PFSK-1 (cell line): ENCODE data around the gene ARHGAP10.

Experiments
- FOXP2 ChIP-seq: optimal IDR thresholded peaks from 2 replicates; pipeline ENCODE3; 2011; ENCODE audit warnings: borderline replicate concordance, control low read depth, inconsistent platforms; ENCODE audit not compliant: insufficient read depth; ENCODE audit errors: extremely low read length, extremely low read depth
- POLR2AphosphoS5 ChIP-seq: IDR thresholded peaks from 2 replicates; pipeline ENCODE4 v1.6.1; 2012; ENCODE audit warnings: low read depth, mild to moderate bottlenecking, control low read depth, low read length, moderate library complexity
- REST ChIP-seq, 2 experiments: IDR thresholded peaks; 2 replicates each; pipeline versions ENCODE4 v1.6.1 to v1.8.0; 2011 to 2012; ENCODE audit warnings: low read depth in 2 of 2, low read length in 2 of 2, control low read depth in 1 of 2, inconsistent platforms in 1 of 2, mild to moderate bottlenecking in 1 of 2, moderate library complexity in 1 of 2; ENCODE audit not compliant: insufficient read depth in 1 of 2
- SIN3A ChIP-seq: IDR thresholded peaks from 2 replicates; pipeline ENCODE4 v1.6.1; 2012; ENCODE audit warnings: mild to moderate bottlenecking, low read length, moderate library complexity, borderline replicate concordance; ENCODE audit not compliant: insufficient read depth
- TAF1 ChIP-seq: IDR thresholded peaks from 2 replicates; pipeline ENCODE4 v1.6.1; 2012; ENCODE audit warnings: low read length, control low read depth, borderline replicate concordance; ENCODE audit not compliant: insufficient read depth

The ARHGAP10 gene

GRCh38 chr4:148092316-148093014 is 360.6 kb downstream of the ARHGAP10 start:
- TF ChIP-seq SIN3A: no peak
- TF ChIP-seq POLR2AphosphoS5: no peak
- no peak for TF ChIP-seq FOXP2
- no peak for TF ChIP-seq REST (IDR thresholded peaks at IDR 0.05; ENCODE audit: insufficient read depth in 1 of 2, low read depth in 2 of 2, low read length in 2 of 2)
- no peak for TF ChIP-seq TAF1

DNA sequence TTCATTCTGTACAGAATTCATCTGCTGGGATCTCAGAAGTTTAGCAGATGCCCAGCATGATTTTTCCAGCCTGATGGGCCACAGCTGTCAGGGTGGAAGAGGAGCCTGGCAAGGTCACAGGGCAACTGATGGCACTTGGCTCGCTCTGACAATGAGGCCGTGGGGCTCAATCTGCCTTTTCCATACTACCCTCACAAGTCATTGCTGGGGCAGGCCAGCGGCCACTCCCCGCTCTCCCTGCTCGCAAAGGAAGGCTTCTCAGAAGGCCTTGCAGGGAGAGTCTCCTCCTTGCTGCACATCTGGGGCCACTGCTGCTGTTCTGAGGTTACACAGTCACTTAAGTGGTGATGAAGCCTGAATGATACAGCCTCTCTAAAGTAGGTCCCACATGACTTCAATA is 361.2 kb downstream of the ARHGAP10 start:
- no peak for TF ChIP-seq REST (IDR thresholded peaks at IDR 0.05; ENCODE audit: insufficient read depth in 1 of 2, low read depth in 2 of 2, low read length in 2 of 2)
- no peak for TF ChIP-seq POLR2AphosphoS5
- no peak for TF ChIP-seq FOXP2
- TF ChIP-seq TAF1: no peak
- no peak for TF ChIP-seq SIN3A

DNA sequence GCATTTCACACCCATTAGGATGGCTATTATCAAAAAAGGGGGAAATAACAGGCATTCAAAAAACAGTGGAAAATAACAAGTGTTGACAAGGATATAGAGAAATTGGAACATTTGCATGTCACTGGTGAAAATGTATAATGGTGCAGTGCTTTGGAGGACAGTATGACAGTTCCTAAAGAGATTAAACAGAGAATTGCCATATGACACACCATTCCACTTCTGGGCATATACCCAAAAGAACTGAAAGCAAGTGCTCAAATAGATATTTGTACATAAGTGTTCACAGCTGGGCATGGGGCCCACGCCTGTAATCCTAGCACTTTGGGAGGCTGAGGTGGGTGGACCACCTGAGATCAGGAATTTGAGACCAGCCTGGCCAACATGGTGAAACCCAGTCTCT is 362.3 kb downstream of the ARHGAP10 start:
- TF ChIP-seq POLR2AphosphoS5 (no peak), TAF1 (no peak), FOXP2 (no peak), REST (IDR thresholded peaks at IDR 0.05; ENCODE audit: insufficient read depth in 1 of 2, low read depth in 2 of 2, low read length in 2 of 2) (no peak), SIN3A (no peak)

- TF ChIP-seq POLR2AphosphoS5 (no peak), TAF1 (no peak), FOXP2 (no peak), REST (IDR thresholded peaks at IDR 0.05; ENCODE audit: insufficient read depth in 1 of 2, low read depth in 2 of 2, low read length in 2 of 2) (no peak), SIN3A (no peak)
Observed at GRCh38 chr4:148095346-148095923, 363.5 kb downstream of the ARHGAP10 start.
